HK-2 (cell line): ENCODE results near the gene NR4A3.
"Not testable (repeated sequence)": the region's sequence is repeated elsewhere in the genome, so short reads cannot be mapped to it uniquely, and the experiment has no call there.

Experiments used
- DNase-seq: peaks from one replicate; pipeline ENCODE4 v3.0.0-alpha.2; 2018; ENCODE audit not compliant: unreplicated experiment

The NR4A3 gene

DNA sequence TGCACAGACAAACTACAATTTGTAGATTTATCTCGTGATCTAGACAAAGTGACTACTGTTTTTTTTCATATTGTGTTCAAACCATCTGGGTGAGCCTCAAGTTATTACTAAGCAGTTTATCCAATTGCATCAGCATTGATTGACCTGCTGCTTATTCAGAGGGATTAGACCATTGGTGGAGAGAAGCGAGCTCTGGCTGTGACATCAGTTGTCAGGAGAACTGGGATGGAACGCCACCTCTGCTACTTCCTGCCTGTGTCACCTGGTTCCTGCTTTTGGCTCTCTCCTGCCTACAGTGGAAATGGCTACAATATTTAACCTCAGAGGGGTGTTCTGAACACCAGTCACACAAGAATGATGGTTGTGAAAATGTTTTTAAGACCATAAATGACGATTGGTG, 12.1 kb downstream of the NR4A3 start:
- no peak for DNase-seq

- DNase-seq: no peak
Measured at GRCh38 chr9:99834474-99834873, 12.8 kb downstream of the NR4A3 start.

GRCh38 chr9:99835142-99835541, 13.5 kb downstream of the NR4A3 start:
- DNase-seq: no peak

GRCh38 chr9:99835581-99835980, 13.9 kb downstream of the NR4A3 start:
- no peak for DNase-seq

GRCh38 chr9:99840072-99840471, 18.4 kb downstream of the NR4A3 start:
- DNase-seq: no peak

DNA sequence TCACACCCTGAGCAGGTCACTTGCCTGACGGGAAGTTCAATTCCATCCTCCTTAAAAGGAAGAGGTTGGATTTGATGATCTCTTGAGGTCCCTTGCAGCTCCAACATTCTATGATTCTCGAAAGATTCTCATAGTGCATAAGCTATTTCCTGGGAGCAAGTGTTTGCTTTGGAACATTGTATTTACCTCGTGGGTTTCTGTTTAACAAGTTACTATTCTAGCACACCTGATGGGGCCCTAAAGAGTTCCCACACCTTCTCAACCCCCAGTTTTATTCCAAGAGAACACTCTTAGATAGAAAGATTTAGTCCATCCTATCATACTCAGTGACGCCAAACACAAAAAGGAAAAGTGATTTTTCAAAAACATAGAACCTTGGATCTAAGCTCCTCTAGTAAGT, 23.4 kb downstream of the NR4A3 start:
- DNase-seq: no peak

DNA sequence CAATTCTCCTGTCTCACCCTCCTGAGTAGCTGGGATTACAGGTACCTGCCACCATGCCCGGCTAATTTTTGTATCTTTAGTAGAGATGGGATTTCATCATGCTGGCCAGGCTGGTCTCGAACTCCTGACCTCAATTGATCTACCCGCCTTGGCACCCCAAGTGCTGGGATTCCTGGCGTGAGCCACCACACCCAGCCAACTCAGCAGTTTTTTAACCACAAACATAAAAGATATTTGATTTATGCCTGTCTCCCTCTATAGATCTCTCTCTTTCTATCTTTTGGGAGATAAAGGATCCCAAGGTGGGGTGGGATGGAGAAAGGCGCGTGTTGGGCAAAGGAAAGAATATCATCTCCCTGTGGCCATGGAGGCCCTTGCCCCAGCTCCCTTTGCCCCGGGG, 26.8 kb downstream of the NR4A3 start:
- DNase-seq: no peak

GRCh38 chr9:99850736-99851499, 29.2 kb downstream of the NR4A3 start:
- no peak for DNase-seq

DNA sequence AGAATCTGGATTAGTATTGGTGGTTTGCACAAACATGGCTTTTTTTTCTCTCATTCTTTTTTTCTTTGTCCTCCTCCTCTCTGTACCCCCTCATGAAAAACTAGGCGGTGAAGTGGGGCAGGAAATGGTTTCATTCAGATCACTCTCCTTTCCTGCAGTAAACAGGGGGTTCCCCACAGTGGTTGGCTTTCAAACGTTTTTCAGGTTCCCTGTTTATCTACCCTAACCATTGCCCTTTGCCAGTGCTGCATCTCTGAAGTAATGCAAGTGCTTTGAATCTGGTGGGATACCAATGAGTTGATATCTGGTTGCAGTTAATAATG, 29.8 kb downstream of the NR4A3 start:
- no peak for DNase-seq

DNA sequence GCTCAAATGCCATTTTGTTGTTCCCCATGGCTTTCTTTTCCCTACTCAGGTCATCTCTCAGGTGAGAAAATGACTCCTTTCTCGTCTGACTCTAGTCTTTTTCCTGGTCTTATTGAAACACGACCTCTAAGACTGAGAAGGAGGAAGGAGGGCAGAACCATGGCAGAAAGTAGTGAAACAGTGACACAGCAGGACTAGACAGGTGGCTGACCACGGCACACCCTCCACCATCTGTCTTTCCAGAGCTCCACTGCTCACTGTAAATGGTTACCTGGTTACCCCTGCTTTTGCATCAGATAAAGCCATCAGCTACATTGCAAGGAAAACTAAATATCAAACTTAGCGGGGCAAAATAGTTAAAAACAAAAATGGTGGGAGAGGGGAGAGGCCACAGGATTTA, 30.9 kb downstream of the NR4A3 start:
- DNase-seq: no peak

DNA sequence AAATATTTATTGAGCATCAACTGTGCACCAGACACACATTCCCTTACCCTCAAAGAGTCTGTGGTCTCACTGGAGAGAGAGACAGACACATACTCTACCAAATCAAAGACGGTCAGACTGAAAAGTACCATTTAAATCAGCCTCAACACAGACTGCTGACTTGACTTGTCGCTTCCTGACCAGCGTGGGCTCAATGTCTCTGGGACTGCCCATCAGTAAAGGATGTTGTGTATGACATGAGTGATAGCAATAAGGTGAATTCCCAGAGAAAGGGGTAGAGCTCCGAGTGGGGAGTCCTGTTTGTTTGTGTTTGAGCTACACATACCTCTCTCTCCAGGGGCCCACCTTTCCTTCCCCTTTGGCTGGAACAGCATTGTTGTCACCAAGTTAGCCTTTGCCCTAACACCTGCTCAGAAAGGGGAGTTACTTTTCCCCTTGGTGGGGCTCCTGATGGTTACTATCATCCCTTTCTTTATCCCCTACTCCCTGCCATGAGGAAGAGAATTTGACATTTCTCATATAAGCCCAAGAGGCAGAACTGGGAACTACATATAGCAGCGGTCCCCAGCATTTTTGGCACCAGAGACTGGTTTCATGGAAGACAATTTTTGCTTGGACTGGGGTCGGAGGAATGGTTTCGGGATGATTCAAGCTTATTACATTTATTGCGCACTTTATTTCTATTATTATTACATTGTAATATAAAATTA, 33.9 kb downstream of the NR4A3 start:
- no peak for DNase-seq

DNA sequence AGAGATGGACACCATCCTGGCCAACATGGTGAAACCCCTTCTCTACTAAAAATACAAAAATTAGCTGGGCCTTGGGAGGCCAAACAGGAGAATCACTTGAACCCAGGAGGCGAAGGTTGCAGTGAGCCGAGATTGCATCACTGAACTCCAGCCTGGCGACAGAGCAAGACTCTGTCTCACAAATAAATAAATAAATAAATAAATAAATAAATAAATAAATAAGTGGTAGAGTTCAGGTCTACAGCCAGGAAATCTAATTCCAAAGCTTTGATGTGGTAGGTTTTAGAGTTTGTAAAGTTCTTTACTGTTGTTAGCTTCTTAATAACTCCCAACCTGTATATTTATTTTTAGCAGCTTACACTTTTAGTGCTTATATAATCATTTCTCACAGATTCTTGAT, 35.9 kb downstream of the NR4A3 start:
- DNase-seq: not testable (repeated sequence)

DNA sequence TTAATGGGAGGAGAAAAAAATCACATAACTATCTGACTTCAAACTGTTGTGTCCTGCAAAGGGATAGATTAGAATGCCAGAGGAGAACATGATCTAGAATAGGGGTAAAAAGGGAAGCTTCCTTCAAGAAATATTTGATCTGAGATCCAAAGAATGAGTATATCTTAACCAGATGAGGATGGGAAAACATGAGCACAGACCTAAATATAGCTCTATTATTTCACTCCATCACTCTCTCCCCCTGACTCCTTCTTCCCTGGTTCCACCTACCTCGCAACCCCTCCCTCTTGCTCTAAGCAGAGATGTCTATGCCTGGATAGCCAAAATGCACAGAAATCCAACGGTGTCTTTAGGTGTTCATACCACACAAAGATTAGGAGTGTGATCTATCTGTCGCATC, 36.4 kb downstream of the NR4A3 start:
- DNase-seq: no peak

- no peak for DNase-seq
Measured at GRCh38 chr9:99859243-99859980, 37.7 kb downstream of the NR4A3 start.

DNA sequence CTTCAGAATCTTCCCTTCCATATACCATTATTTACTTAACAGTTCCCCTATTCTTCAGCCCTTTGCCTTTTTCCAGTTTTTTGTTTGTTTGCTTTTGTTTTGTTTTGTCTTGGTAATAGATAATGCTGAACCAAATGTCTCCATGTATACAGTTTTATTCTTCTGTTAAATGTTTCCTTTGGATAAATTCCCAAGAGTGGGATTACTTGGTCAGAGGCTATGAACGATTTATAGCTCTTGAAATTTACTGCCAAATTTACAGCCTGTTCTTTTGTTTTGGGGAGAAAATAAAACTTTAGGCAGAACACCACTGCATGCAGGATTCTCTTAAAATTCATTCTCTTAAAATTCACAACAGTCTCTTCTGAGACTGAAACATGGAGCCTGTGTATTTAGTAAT, 38.6 kb downstream of the NR4A3 start:
- DNase-seq: no peak

- DNase-seq: no peak
Measured at GRCh38 chr9:99863955-99864354, 42.3 kb downstream of the NR4A3 start.

DNA sequence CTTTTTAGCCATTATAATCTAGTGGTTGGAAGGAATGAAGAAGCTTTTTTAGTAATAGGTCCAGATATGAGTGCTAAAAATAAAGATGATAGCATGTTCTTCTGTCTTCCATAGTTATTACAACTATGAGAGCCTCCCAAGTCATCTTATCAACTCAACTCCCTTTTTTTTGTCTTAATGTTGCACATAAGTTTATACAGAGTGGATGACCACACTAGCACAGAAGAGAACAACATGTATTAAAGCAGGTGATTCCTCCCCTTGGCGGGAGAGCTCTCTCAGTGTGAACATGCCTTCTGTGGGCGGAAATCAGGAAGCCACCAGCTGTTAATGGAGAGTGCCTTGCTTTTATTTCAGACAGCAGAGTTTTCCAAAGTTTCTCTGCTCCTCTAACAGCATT, 44.7 kb downstream of the NR4A3 start:
- DNase-seq: no peak

- no peak for DNase-seq
Measured at GRCh38 chr9:99867536-99867935, 45.9 kb downstream of the NR4A3 start.

- DNase-seq: no peak
Measured at GRCh38 chr9:99867968-99868367, 46.3 kb downstream of the NR4A3 start.

DNA sequence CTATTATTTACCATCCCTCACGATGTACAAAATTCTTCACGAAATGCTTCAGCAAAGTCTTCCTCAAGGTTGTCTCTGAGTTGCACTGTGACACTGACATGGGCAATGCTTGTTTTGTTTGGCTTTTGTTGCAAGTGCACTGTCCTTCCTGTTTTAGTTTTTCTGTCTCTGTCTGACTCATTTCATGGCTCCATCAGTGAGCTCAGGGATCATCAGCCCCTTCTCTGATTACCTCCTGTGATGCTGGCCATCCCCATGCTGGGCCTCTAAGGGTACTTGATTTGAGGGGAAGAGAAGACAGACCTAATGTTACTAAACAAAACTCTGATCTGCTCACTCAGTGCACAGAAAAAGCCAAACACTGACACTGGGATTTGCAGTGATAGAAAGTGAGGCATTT, 47.2 kb downstream of the NR4A3 start:
- DNase-seq: no peak

DNA sequence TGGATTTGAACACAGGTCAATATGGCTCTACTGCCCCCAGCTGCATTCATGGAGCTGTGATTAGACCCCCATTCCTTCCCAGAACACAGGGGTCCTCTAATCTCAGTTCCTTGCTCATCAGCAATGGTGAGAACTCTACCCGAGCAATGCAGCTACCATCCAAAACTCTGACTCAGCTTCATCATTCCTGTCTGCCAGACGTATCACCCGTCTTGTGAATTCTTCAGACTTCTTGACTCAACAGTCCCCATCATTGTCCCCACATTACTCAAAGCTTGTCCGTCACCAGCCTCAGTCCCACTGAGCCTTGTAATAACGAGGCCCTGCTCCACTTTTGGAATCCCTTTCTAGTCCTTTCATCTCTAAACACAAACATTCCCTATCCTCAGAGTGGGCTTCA, 48.4 kb downstream of the NR4A3 start:
- no peak for DNase-seq

GRCh38 chr9:99873531-99873930, 51.8 kb downstream of the NR4A3 start:
- no peak for DNase-seq

- DNase-seq: no peak
Measured at GRCh38 chr9:99873943-99874584, 52.4 kb downstream of the NR4A3 start.
